Measurements from ENCODE around the gene OPTC. TPM values are rescaled to one million over a fixed set of nuclear protein-coding genes. Genes with fewer than 3 reads are reported as not detected.

OPTC gene
- polyA plus RNA-seq, 12 donors: not detected

GRCh38 chr1:203558064-203558760 is 64.3 kb downstream of the OPTC start:
- DNase-seq: peak; percentile 29

Other genes with a start within 250 kb of the OPTC start
- gene BTG2, start 188.6 kb upstream of the OPTC start, polyA plus RNA-seq (ENCODE audit: insufficient read length in 12 of 12): 100 to 1,000 TPM in 3 of 12 donors, 10 to 100 TPM in 8, not detected in 1; 63.4 to 246 (median 81.3) TPM
- gene FMOD, start 143.0 kb upstream of the OPTC start, polyA plus RNA-seq (ENCODE audit: insufficient read length in 12 of 12): 100 to 1,000 TPM in 7 of 12 donors, 10 to 100 TPM in 4, not detected in 1; 58.3 to 225 (median 113) TPM
- gene PRELP, start 18.3 kb upstream of the OPTC start, polyA plus RNA-seq (ENCODE audit: insufficient read length in 12 of 12): 10 to 100 TPM in 2 of 12 donors, 1 to 10 TPM in 9, not detected in 1; 1.3 to 23.8 (median 2.9) TPM
- gene ATP2B4, start 132.7 kb downstream of the OPTC start, polyA plus RNA-seq (ENCODE audit: insufficient read length in 12 of 12): 100 to 1,000 TPM in 3 of 12 donors, 10 to 100 TPM in 8, not detected in 1; 72.6 to 135 (median 86.2) TPM